Measurements from ENCODE around the gene PRX.

GRCh38 chr19:40446263-40446784 is 33.1 kb upstream of the PRX start:
- no peak for TF ChIP-seq CTCF (IDR thresholded peaks at IDR 0.05)
- TF ChIP-seq POLR2A (IDR thresholded peaks at IDR 0.05), result no peak
